H9 (cell line): ENCODE data around the gene S1PR4. TPM values are rescaled to one million over a fixed set of nuclear protein-coding genes. Genes with fewer than 3 reads are reported as not detected.

ENCODE experiments used
- DNase-seq: peaks from one replicate; pipeline ENCODE4 v3.0.0-alpha.2; 2017
- H2AFZ ChIP-seq: one replicate; pipeline ENCODE4 v1.6.1; 2013; ENCODE audit warnings: mild to moderate bottlenecking, low read length, control low read depth, moderate library complexity
- H2AK5ac ChIP-seq: 2 replicates; pipeline ENCODE4 v1.6.1; 2013; ENCODE audit warnings: low read length, control low read depth, mixed read lengths; ENCODE audit not compliant: insufficient read length
- H2BK120ac ChIP-seq: one replicate; pipeline ENCODE4 v1.6.1; 2013; ENCODE audit warnings: low read depth, mild to moderate bottlenecking, low read length, control low read depth, inconsistent platforms; ENCODE audit not compliant: poor library complexity, severe bottlenecking
- H2BK12ac ChIP-seq: 2 replicates; pipeline ENCODE4 v1.6.1; 2013; ENCODE audit warnings: low read length, control low read depth, mixed read lengths, low read depth; ENCODE audit not compliant: insufficient read length
- H2BK15ac ChIP-seq: 2 replicates; pipeline ENCODE4 v1.6.1; 2013; ENCODE audit warnings: low read depth, low read length, control low read depth
- H2BK20ac ChIP-seq: one replicate; pipeline ENCODE4 v1.6.1; 2013; ENCODE audit warnings: low read depth, mild to moderate bottlenecking, low read length, control low read depth, inconsistent platforms; ENCODE audit not compliant: poor library complexity, severe bottlenecking
- H2BK5ac ChIP-seq: 2 replicates; pipeline ENCODE4 v1.6.1; 2013; ENCODE audit warnings: low read length, control low read depth, mixed read lengths; ENCODE audit not compliant: insufficient read length
- H3K14ac ChIP-seq: 2 replicates; pipeline ENCODE4 v1.6.1; 2013; ENCODE audit warnings: low read length, control low read depth; ENCODE audit not compliant: insufficient read depth
- H3K18ac ChIP-seq: 2 replicates; pipeline ENCODE4 v1.6.1; 2013; ENCODE audit warnings: low read depth, mild to moderate bottlenecking, mixed read lengths, low read length, control low read depth; ENCODE audit not compliant: insufficient read length
- H3K23ac ChIP-seq: 2 replicates; pipeline ENCODE4 v1.6.1; 2013; ENCODE audit warnings: low read length, control low read depth, mixed read lengths, low read depth; ENCODE audit not compliant: insufficient read length
- H3K23me2 ChIP-seq: 2 replicates; pipeline ENCODE4 v1.6.1; 2013; ENCODE audit warnings: low read depth, mild to moderate bottlenecking, mixed read lengths, low read length, control low read depth; ENCODE audit not compliant: insufficient read length, poor library complexity, severe bottlenecking
- H3K27ac ChIP-seq: 2 replicates; pipeline ENCODE4 v1.5.1; 2013; ENCODE audit warnings: low read length, control low read depth, mixed read lengths, low read depth; ENCODE audit not compliant: insufficient read length
- H3K27me3 ChIP-seq: 2 replicates; pipeline ENCODE4 v1.6.1; 2013; ENCODE audit warnings: low read length, control low read depth, inconsistent platforms; ENCODE audit not compliant: insufficient read depth
- H3K4ac ChIP-seq: 2 replicates; pipeline ENCODE4 v1.6.1; 2013; ENCODE audit warnings: low read depth, mild to moderate bottlenecking, control low read depth, inconsistent platforms, low read length, moderate library complexity
- H3K4me1 ChIP-seq: 2 replicates; pipeline ENCODE4 v1.6.1; 2013; ENCODE audit warnings: low read length, control low read depth, inconsistent platforms; ENCODE audit not compliant: insufficient read depth
- H3K4me2 ChIP-seq: 2 replicates; pipeline ENCODE4 v1.6.1; 2013; ENCODE audit warnings: low read length, control low read depth, mixed read lengths; ENCODE audit not compliant: insufficient read length, insufficient read depth
- H3K56ac ChIP-seq: 2 replicates; pipeline ENCODE4 v1.6.1; 2013; ENCODE audit warnings: low read depth, mild to moderate bottlenecking, mixed read lengths, low read length, control low read depth; ENCODE audit not compliant: insufficient read length
- H3K79me1 ChIP-seq: 2 replicates; pipeline ENCODE4 v1.6.1; 2013; ENCODE audit warnings: low read depth, mild to moderate bottlenecking, moderate library complexity, low read length, control low read depth, inconsistent platforms; ENCODE audit not compliant: insufficient read depth, poor library complexity, severe bottlenecking
- H3K79me2 ChIP-seq: 2 replicates; pipeline ENCODE4 v1.6.1; 2013; ENCODE audit warnings: low read length, control low read depth, inconsistent platforms; ENCODE audit not compliant: insufficient read depth
- H3K9ac ChIP-seq: 2 replicates; pipeline ENCODE4 v1.6.1; 2013; ENCODE audit warnings: low read length, control low read depth, mixed read lengths; ENCODE audit not compliant: insufficient read length; ENCODE audit errors: extremely low read depth
- H3K9me3 ChIP-seq: one replicate; pipeline ENCODE4 v1.6.1; 2013; ENCODE audit warnings: low read depth, low read length, inconsistent platforms; ENCODE audit not compliant: control insufficient read depth
- H3T11ph ChIP-seq: one replicate; pipeline ENCODE4 v1.6.1; 2013; ENCODE audit warnings: mild to moderate bottlenecking, low read length, control low read depth, inconsistent platforms
- H4K20me1 ChIP-seq: one replicate; pipeline ENCODE4 v1.6.1; 2013; ENCODE audit not compliant: control insufficient read depth, insufficient read length, insufficient read depth
- H4K5ac ChIP-seq: 2 replicates; pipeline ENCODE4 v1.6.1; 2013; ENCODE audit warnings: low read depth, mild to moderate bottlenecking, mixed read lengths, low read length, control low read depth; ENCODE audit not compliant: insufficient read length
- H4K8ac ChIP-seq: replicated peaks from 2 replicates; pipeline ENCODE4 v1.6.1; 2013; ENCODE audit warnings: low read length, control low read depth, mixed read lengths, low read depth; ENCODE audit not compliant: insufficient read length
- H4K91ac ChIP-seq: 2 replicates; pipeline ENCODE4 v1.6.1; 2013; ENCODE audit warnings: low read depth, mild to moderate bottlenecking, moderate library complexity, mixed read lengths, low read length, control low read depth; ENCODE audit not compliant: insufficient read length
- H3K27ac Mint-ChIP-seq, 3 experiments: 2 replicates in 2 of 3; 3 replicates in 1 of 3; pipeline ENCODE4 v1.8.0; 2020 to 2021; ENCODE audit warnings: mixed read lengths in 3 of 3, mild to moderate bottlenecking in 1 of 3, moderate library complexity in 1 of 3
- H3K27me3 Mint-ChIP-seq: 2 replicates; pipeline ENCODE4 v1.8.0; 2021; ENCODE audit warnings: low read depth, mild to moderate bottlenecking, moderate library complexity, mixed read lengths
- H3K36me3 Mint-ChIP-seq, 3 experiments: 2 replicates in 2 of 3; 3 replicates in 1 of 3; pipeline ENCODE4 v1.8.0; 2020 to 2021; ENCODE audit warnings: low read depth in 3 of 3, mixed read lengths in 3 of 3; ENCODE audit not compliant: insufficient read depth in 1 of 3
- H3K4me1 Mint-ChIP-seq, 2 experiments: 2 replicates each; pipeline ENCODE4 v1.8.0; 2020; ENCODE audit warnings: mixed read lengths in 2 of 2
- H3K4me3 Mint-ChIP-seq, 2 experiments: 2 replicates in 1 of 2; 3 replicates in 1 of 2; pipeline ENCODE4 v1.8.0; 2020 to 2021; ENCODE audit warnings: mild to moderate bottlenecking in 2 of 2, mixed read lengths in 2 of 2, moderate library complexity in 1 of 2
- H3K9me3 Mint-ChIP-seq, 2 experiments: 2 replicates in 1 of 2; 3 replicates in 1 of 2; pipeline ENCODE4 v1.8.0; 2020; ENCODE audit warnings: mild to moderate bottlenecking in 2 of 2, mixed read lengths in 2 of 2, moderate library complexity in 1 of 2
- WGBS: extraction: QIAGEN DNeasy Blood & Tissue Kit; methylation state at CpG from one replicate; pipeline ENCODE4 v1.1.7; 2013; ENCODE audit warnings: missing lambda C conversion rate, low lambda C conversion rate, mixed read lengths; ENCODE audit not compliant: insufficient read length; ENCODE audit errors: extremely low coverage; 5-methylcytosine and 5-hydroxymethylcytosine counted together
- total RNA-seq: library from RNA; stranded (reverse); gene quantifications from 2 replicates; pipeline ENCODE4 v1.2.1, GENCODE V29; 2021
- TF ChIP-seq, protein P1 (sequence below): fragments of 200-600 bp; sonication (generic); conservative IDR thresholded peaks from 3 replicates; pipeline ENCODE4 v1.8.0; 2021; ENCODE audit warnings: antibody characterized with exemption, mild to moderate bottlenecking

Gene S1PR4
- total RNA-seq, 1 experiment from 2014 or later = not detected

DNA sequence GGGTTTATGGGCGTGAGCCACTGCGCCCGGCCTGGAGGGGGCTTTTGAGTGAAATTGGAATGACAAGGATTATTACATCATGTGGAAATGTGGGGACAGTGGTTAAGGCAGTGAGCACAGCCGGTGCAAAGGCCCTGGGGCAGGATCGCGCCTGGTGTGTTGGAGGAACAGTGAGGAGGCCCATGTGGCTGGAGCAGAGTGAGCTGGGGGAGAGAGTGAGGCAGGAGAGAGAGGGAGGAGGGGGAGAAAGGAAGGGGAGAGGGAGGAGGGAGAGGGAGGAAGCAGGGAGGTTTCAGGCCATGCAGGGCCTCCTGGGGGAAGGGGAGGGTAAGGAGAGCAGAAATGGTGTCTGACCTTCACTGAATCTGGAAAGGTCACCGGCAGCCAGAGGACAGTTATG lies 34.6 kb downstream of the S1PR4 start:
- Histone ChIP-seq H3K79me2 (no peaks in the 10 kb centered on the region), H3K56ac (no peak overlapping the region), H3K9ac (no peak overlapping the region), H3K4ac (no peak overlapping the region), H3K4me2 (no peak overlapping the region), H2BK5ac (no peak overlapping the region), H4K20me1 (peaks cover 2% of the 10 kb centered on the region), H2BK20ac (no peak overlapping the region), H3K14ac (no peak overlapping the region), H3K79me1 (no peaks in the 10 kb centered on the region), H3K27me3 (no peaks in the 10 kb centered on the region), H2BK120ac (no peak overlapping the region), H3K4me1 (no peaks in the 10 kb centered on the region), H3K23me2 (no peaks in the 10 kb centered on the region), H3T11ph (no peak overlapping the region), H2BK12ac (no peak overlapping the region), H4K91ac (no peak overlapping the region), H4K8ac (no peak overlapping the region), H3K9me3 (no peaks in the 10 kb centered on the region), H2BK15ac (no peak overlapping the region), H2AK5ac (no peak overlapping the region), H3K27ac (no peak overlapping the region), H3K18ac (no peak overlapping the region), H3K23ac (no peak overlapping the region), H2AFZ (no peak overlapping the region), H4K5ac (no peak overlapping the region)
- no peaks in the 10 kb centered on the region for H3K9me3 Mint-ChIP-seq
- H3K36me3 Mint-ChIP-seq = peaks cover 4 to 14% (median 6%) of the 10 kb centered on the region in 3 experiments; a peak in 4 of 7 replicates
- no peak overlapping the region for H3K4me3 Mint-ChIP-seq
- no peak for DNase-seq
- TF ChIP-seq, protein P1, sequence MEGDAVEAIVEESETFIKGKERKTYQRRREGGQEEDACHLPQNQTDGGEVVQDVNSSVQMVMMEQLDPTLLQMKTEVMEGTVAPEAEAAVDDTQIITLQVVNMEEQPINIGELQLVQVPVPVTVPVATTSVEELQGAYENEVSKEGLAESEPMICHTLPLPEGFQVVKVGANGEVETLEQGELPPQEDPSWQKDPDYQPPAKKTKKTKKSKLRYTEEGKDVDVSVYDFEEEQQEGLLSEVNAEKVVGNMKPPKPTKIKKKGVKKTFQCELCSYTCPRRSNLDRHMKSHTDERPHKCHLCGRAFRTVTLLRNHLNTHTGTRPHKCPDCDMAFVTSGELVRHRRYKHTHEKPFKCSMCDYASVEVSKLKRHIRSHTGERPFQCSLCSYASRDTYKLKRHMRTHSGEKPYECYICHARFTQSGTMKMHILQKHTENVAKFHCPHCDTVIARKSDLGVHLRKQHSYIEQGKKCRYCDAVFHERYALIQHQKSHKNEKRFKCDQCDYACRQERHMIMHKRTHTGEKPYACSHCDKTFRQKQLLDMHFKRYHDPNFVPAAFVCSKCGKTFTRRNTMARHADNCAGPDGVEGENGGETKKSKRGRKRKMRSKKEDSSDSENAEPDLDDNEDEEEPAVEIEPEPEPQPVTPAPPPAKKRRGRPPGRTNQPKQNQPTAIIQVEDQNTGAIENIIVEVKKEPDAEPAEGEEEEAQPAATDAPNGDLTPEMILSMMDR = no peak
- H3K4me1 Mint-ChIP-seq = peaks cover 3 to 6% of the 10 kb centered on the region in 2 experiments
- no peak overlapping the region; a peak in 1 of 7 replicates for H3K27ac Mint-ChIP-seq
- no CpG with 5 or more reads among the region's 7 CpGs for WGBS
- peaks cover 8% of the 10 kb centered on the region for H3K27me3 Mint-ChIP-seq
